Pulmonary artery endothelial cell (primary cell): ENCODE results near the gene MMP10. TPM values are rescaled to one million over a fixed set of nuclear protein-coding genes. Genes with fewer than 3 reads are reported as not detected.
"Not testable (repeated sequence)": the region's sequence is repeated elsewhere in the genome, so short reads cannot be mapped to it uniquely, and the experiment has no call there.

Experiments
- DNase-seq: peaks from one replicate; pipeline ENCODE4 v3.0.0-alpha.2; 2011; ENCODE audit warnings: low read depth, low spot score
- total RNA-seq: library from RNA; depleted of rRNA; stranded (reverse); fragments of >200 nt; gene quantifications from 2 replicates; pipeline ENCODE4 v1.2.3, GENCODE V29; 2014

The MMP10 gene
- total RNA-seq, 1 donor from 2014 or later, result 13.3 TPM

DNA sequence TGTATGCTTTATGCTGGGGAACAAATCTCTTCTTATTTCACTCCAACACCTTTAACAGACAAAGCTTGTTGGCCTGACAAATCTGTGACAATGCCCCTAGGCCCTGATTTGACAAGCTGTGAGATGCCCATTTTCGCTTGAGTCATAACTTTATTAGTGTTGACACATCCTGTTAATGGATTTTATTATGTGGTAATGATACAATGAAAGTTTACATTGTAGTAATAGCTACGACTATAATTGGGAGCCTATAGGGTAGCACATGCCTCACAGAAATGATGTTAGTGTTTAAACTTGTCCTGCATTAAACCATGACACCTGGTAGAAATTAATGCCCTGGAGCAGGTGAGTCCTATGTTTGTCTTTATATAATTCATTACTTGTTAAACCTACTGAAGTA, 3.3 kb upstream of the MMP10 start:
- DNase-seq, result no peak

DNA sequence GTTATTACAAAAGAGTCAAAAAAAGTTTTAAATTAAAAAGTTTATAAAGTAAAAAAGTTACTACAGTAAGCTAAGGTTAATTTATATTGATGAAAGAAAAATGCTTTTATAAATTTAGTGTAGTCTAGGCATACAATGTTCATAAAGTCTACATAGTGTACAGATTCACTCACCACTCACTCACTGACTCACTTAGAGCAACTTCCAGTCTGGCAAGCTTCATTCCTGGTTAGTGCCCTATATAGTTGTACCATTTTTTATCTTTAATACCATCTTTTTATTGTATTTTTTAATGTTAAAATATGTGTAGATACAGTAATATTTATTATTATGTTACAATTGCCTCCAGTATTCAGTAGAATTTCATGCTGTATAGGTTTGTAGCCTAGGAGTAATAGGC, 2.6 kb upstream of the MMP10 start:
- no peak for DNase-seq

DNA sequence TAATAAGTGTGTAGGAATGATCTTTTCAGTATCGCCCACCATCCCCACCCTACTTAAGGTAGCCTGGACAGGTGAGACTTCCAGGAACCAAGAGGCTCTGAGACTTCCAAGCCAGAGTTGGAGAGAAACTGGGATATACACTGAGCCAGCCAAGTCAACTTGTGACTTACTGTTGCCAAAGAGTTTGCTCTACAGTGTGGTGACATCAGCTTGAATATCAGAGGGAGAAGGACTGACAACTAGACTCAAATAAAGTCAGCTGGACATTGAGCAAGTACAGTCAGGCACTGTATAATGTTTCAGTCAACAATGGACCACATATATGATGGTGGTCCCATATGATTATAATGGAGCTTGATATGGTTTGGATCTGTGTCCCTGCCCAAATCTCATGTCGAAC, 1.2 kb upstream of the MMP10 start:
- no peak for DNase-seq

DNA sequence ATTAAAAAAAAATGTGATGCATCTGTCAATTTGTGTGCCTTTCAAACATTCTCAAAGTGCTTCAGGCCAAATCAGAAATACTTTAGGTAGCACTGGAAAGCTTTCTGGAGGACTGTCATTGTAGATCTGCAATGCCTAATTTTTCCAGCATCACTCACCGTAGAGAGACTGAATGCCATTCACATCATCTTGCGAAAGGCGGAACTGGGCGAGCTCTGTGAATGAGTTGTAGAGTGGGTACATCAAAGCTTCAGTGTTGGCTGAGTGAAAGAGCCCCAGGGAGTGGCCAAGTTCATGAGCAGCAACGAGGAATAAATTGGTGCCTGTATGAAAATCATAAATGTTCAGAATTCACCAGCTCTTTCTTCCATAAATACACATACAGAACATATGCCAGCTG, 4.0 kb downstream of the MMP10 start:
- DNase-seq, result no peak

DNA sequence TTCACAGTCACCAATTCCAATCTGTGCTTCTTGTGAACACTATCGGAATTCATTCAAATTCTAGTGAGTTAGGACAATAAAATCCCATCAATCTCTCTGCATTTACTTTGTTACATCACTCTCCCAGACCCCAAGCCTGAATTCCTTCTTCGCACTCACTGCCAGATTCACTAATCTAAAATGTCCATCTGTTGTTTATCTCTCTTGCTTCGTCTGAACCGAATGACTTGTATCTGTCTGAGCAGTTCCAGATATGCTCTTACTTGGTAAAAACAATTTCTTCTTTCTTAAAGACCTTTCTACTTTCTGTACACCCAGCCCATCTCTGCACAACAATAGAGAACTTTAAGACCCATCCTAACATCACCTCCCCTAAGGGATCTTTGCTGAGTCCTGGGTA, 7.0 kb downstream of the MMP10 start:
- no peak for DNase-seq

DNA sequence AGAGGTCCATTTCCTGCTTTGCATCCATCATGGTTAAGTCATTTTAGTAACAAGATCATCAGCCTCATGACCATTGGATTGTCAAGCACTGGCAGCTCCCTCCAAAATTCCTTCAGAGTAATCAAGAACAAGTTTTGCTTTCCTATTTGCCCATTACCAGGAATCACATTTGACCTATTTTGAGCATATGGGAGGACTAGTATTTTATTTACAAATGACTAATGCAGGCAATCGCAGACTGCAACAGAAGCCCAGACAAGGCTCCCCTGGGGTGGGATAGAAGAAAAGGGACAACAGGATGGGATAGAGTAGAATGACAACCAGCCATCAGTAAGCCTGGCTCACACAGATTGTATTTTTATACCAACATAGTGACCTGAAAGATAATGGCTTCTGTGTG, 9.1 kb downstream of the MMP10 start:
- no peak for DNase-seq

DNA sequence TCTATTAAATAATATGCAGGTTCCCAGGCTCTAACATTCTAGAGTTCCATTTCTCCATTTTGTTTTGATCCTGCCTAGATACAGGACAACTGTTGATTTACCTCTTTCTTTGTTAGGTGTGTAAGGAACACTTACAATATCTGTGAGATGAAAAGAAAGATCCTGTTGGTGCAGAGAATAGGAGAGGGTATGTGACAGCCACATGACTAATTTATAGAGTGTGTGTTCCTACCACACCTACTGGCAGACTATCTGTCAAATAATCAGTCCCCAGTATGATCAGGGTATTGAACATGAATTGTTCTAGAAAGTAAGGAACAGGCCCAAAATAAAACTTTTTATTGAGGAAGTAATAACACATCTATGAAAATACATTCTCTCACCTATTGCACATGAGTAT, 10.2 kb downstream of the MMP10 start:
- no peak for DNase-seq

DNA sequence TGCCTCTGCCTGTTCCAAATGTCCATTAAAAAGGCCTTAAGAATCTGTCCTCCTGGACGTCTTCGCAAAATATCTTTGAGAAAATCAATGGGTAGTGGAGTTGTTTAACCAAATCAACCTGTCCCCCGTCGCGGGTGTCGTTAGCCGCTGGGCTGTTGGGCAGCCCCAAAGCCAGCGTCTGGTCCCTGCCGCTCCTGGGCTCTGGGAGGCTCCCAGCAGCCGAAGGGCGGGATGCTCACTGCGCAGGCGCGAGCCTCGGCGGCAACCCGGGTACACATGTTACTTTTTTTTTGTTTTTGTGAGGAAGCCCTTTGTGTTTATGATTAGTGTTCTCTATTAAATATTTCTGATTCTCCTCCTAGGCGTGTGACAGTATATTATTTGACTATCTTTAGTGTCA, 12.6 kb downstream of the MMP10 start:
- DNase-seq, result no peak

DNA sequence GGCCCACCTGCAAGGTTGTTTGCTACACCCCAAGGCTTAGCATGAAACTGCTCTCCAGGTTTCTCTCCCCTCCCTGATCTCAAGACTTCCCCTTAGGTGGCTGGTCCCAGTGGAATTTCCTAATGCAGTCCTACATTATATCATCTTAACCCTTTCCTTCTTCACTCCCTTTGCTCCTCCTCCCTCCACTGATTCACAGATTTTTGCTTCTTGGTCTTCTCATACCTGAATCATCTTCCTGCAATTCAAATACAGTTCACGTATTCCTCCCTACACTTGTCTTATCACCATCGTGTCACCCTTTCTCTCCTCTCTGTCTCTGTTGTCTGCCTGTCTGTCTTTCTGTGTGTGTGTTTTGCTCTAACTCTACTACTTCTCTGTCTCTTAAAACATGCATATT, 17.0 kb downstream of the MMP10 start:
- DNase-seq, result no peak

DNA sequence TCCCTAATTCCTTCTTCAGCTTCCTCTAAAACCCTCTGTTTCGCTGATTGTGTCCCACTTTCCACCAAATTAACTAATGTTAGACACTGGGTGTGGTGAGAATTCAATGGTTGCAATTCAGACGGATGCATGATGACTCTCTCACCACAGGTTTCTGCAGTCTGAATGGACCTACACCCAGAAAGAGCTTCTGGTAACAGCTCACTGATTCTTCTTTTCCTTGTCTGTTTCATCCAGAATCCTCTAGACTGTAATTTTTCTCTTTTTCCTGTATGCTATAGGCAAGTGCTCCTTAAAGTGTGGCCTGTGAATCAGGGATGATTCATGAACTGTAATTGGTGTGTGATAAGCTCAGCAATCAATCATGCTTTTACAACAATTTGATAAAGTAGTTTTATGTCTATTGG, 18.1 kb downstream of the MMP10 start:
- no peak for DNase-seq

DNA sequence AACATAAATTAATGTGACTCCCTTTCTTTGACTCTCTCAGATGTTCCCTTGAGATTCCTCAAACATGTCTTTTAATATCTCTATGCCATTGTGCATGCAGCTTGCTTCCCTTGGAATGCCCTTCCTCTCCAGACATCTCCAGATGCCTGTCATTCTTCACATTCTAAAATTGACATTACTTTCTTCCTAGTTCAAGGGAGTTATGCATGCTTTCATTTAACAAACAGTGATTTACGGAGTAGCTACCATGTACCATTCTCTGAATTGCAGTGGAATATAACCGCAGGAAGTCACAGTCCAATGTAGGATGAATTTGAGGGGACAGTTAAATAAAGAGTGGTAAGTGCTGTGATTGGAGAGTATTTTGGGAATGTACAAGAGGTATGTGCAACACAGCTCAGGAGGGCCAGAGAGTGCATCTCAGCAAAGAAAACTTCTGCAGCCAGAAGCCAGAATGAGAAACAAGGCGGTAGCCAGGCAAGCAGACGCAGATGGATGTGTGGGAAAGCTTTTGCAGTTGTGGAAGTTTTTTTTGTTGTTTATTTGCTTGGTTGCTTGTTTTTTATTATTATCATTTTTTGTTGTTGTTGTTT, 18.7 kb downstream of the MMP10 start:
- DNase-seq, result no peak

DNA sequence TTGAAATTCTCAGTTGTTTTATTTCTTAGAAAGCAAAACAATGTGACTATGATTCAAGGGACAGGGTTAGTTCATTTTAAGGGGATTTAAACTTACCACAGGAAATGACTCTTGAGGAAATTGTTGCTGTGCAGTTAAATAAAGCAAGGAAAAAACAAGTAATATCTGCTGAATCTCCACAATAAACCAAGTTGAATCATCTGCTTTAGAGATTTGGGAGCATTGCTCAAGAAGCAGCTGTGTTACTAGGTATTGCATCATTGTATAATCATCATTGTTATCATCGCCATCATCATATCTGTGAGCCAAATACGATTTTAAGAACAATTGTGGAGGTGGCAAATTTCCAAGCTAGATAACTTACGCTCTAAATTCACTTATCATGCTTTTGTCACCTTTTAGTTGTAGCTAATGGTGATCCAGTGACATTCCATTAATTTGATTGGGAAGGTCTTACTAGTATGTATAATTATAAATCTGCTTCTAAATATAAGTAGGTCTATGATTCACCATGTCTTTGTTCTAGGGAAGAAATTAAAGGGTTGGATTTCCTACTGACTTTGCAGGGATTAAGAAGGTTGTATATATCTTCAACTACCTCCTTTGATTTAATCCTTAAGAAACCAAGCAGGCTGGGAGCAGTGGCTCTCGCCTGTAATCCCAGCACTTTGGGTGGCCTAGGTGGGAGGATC, 19.9 kb downstream of the MMP10 start:
- DNase-seq, result peak; percentile 94

DNA sequence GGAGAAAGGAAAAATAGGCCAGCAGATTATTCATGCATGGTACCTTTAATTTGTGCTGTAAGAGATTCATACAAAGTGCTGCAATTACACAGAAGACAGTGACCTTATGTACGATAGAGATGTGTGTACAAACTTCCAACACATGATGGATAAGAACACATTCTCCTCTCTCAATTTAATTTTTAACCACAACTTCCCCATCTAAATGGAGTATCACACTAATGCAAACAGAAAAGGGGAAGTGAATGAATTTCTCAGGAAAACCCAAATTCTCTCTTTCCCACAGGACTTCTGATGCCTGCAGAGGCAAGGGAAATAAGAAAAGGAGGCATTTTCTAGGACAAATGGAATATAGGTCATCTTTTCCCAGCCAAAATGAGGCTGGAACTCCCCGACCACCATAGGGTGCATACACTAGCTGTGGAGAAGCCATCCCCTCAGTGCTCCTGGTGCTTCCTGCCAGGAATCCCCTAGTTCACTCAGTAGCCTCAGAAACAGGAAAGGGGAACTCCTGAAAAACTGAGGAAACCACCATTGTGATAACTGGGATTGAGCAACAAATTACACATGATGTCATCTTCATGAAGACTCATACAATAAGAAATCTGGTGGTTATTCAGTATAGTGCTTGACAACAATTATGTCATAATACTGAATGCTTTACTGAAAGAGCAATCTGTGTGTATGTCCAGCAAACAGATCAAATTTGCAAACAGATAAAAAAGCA, 22.4 kb downstream of the MMP10 start:
- DNase-seq, result peak; percentile 78

DNA sequence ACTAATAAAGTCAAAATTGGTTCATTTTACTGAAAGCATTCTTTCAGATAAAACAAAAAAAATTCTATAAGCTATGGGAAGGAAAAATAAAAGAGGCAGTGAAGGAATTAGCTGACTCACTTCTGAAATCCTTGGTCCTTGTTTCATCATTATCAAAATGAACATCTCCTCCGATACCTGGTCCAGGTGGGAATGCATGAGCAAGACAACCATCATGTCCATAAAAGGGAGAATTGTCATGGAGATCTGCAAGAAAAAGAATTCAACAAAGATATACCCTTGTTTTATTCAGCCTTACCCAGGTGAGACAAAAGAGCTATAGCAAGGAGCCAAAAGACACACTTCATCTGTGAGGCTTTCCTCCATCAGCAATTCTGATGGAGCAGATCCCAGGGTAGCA, 27.2 kb downstream of the MMP10 start:
- no peak for DNase-seq

DNA sequence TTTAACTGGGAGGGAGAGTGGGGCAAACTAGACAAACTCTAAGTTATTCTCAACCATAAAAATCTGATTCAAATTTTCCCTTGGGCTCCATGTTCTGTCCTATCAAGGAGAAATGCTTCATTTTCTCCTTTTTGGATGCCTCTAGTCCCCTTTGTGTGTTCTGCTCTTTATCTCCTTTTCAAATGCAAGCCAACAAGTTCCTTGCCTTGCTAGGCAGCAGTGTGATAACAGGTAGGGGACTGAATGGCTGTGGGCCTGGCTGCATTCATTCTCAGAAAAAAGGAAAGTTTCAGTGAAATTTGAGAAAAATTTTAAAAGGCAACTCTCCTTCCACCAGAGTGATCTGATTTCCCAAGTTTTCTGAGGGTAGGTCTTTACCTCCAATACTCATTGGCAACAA, 28.8 kb downstream of the MMP10 start:
- no peak for DNase-seq

DNA sequence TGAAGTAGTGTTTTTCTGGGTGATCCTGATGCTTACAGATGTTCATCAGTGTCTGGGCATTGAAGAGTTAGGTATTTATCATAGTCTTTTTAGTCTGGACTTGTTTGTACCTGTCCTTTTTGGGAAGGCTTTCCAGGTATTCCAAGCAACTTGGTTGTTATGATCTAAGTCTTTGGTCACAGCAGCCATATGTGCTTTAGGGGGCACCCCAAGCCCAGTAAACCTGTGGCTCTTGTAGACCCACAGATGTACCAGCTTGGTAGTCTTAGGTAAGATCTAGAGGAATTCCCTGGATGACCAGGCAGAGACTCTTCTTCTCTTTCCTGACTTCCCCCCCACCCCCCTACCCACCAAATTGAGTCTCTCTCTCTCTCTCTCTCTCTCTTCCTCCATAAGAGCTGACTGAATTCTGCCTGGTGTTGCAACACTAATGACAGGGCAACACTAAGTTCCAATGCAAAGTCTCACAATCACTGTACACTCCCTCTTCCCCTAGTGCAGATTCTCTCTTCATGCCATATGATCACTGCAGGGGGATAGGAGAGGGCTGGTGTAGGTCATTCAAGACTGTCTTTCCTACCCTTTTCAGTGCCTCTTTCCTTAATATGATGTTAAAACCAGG, 31.2 kb downstream of the MMP10 start:
- DNase-seq, result no peak

DNA sequence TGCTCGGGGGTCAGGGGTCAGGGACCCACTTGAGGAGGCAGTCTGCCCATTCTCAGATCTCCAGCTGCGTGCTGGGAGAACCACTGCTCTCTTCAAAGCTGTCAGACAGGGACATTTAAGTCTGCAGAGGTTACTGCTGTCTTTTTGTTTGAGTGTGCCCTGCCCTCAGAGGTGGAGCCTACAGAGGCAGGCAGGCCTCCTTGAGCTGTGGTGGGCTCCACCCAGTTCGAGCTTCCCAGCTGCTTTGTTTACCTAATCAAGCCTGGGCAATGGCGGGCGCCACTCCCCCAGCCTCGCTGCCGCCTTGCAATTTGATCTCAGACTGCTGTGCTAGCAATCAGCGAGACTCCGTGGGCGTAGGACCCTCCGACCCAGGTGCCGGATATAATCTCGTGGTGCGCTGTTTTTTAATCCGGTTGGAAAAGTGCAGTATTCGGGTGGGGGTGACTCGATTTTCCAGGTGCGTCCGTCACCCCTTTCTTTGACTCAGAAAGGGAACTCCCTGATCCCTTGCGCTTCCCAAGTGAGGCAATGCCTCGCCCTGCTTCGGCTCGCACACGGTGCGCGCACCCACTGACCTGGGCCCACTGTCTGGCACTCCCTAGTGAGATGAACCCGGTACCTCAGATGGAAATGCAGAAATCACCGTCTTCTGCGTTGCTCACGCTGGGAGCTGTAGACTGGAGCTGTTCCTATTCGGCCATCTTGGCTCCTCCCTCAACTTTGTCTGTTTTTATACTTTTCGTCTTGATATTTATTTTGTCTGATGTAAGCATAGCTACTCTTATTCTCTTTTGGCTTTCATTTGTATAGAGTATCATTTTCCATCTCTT, 33.5 kb downstream of the MMP10 start:
- not testable (repeated sequence) for DNase-seq

DNA sequence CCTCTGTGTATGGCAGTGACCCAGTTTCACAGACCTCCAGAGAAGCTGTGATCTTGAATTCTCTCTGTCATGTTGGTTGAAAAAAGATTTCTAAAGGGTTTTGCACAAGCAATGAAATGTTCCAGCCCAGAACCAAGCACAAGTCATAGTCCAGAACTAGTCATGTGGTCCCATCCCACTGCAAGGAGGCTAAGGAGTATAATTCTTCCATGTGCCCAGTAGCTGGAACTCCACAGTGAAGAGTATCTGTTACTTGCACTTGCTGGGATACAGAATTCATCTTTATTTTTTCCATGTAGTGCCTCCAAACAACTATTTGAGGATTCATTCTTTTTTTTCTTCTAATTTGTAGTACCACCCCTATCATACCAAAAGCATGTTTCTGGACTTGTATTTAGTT, 45.8 kb downstream of the MMP10 start:
- no peak for DNase-seq

DNA sequence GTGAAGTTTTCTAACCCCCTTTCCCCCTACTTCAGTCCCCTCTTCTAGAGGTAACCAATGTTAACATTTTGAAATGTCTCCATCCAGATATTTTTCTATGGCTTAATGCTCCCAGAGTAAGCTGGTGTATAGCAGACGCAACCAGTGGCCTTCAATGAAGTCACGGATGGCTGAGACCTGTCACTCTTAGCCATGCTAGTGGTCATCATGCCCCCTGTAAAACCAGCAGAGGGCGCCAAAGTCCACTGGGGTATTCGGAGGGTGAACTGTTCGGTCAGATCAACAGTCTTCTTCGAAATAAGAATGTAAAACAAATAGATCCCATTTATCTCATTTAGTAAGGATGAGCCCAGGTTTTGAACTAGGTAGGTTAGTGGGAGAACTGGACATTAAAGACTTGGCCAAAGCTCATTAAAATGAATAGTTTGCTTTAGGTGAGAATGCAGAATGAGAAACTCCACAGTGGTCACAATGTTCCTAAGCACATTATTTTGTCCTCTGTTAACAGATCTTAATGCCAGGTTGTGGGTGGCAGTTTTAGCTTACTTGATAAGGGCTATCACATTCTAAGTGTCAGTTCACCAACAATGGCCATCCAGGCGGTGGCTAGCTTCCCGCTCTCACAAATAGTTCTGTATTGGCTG, 47.1 kb downstream of the MMP10 start:
- no peak for DNase-seq

DNA sequence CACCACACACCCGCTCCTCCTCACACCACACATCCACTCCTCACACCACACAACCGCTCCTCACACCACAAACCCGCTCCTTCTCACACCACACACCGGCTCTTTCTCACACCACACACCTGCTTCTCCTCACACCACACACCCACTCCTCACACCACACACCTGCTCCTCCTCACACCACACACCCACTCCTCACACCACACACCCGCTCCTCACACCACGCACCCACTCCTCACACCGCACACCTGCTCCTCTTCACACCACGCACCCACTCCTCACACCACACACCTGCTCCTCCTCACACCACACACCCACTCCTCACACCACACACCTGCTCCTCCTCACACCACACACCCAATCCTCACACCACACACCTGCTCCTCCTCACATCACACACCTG, 49.5 kb downstream of the MMP10 start:
- DNase-seq, result not testable (repeated sequence)
